Left lung (tissue), 10 donors: ENCODE data around the gene DENND6A. TPM values are rescaled to one million over a fixed set of nuclear protein-coding genes. Genes with fewer than 3 reads are reported as not detected.

Experiments used
- ATAC-seq: fragments of 200-7000 bp; cut with Tn5 transposase; one replicate; pipeline ENCODE4 v1.9.1; 2020; ENCODE audit warnings: moderate library complexity
- DNase-seq, 4 donors: peaks; one replicate each; pipeline ENCODE4 v3.0.0-alpha.2; 2013 to 2020
- H3K27ac ChIP-seq, 2 donors: fragments of 200-600 bp; sonication (generic) in 1 of 2; one replicate each; pipeline versions ENCODE4 v1.5.0 to v1.8.0; 2020 to 2021
- H3K27me3 ChIP-seq, 2 donors: fragments of 200-600 bp; sonication (generic) in 1 of 2; one replicate each; pipeline versions ENCODE4 v1.5.0 to v1.8.0; 2020 to 2021
- H3K36me3 ChIP-seq, 2 donors: fragments of 200-600 bp; sonication (generic) in 1 of 2; one replicate each; pipeline versions ENCODE4 v1.5.0 to v1.8.0; 2020 to 2021
- H3K4me1 ChIP-seq, 2 donors: fragments of 200-600 bp; one replicate each; pipeline ENCODE4 v1.8.0; 2021
- H3K4me3 ChIP-seq, 2 donors: fragments of 200-600 bp; sonication (generic) in 1 of 2; one replicate each; pipeline versions ENCODE4 v1.5.0 to v1.8.0; 2020 to 2021; ENCODE audit warnings: mild to moderate bottlenecking in 1 of 2
- H3K9me3 ChIP-seq, 2 donors: fragments of 200-600 bp; sonication (generic) in 1 of 2; one replicate each; pipeline versions ENCODE4 v1.5.0 to v1.8.0; 2020 to 2021
- CTCF ChIP-seq, 2 donors: fragments of 200-600 bp; sonication (generic) in 1 of 2; IDR thresholded peaks; one replicate each; pipeline versions ENCODE4 v1.5.0 to v1.8.0; 2021; ENCODE audit warnings: antibody characterized with exemption in 2 of 2
- intact Hi-C, 2 donors: fragments of 100-400 bp; cut with DNase I; formaldehyde crosslinking; loops; one replicate each; pipeline versions ENCODE4 v1.11.2 to v1.14.2; 2022
- polyA plus RNA-seq, 6 donors: library from polyadenylated mRNA; unstranded; fragments of 120-200 nt; gene quantifications; one replicate each; pipeline ENCODE4 v1.2.1, GENCODE V29; 2013; ENCODE audit not compliant: insufficient read length in 6 of 6
- total RNA-seq, 2 donors: library from RNA; stranded (reverse); fragmentation: NEBNext Ultra II Directional; extraction: Animal tissue kit (Norgen Biotek cat#: 25700); gene quantifications; one replicate each; pipeline ENCODE4 v1.2.1, GENCODE V29; 2021
- donor health status: DM: no; HTN: yes; CAD: no.
- donor health status: DM: no; HTN: no; CAD: no.

Gene DENND6A
- total and polyA plus RNA-seq, 8 donors = 21.8 to 38.7 (median 31.6) TPM

- H3K4me1 ChIP-seq = peaks cover 10 to 42% of the 10 kb centered on the region in 2 donors
- ATAC-seq (no peak), DNase-seq (no peak)
- H3K27me3 ChIP-seq = no peaks in the 10 kb centered on the region
- peaks cover 0 to 40% of the 10 kb centered on the region in 2 donors for H3K36me3 ChIP-seq
- no peak for TF ChIP-seq CTCF (IDR thresholded peaks at IDR 0.05)
- H3K27ac ChIP-seq = no peak overlapping the region
- no peak overlapping the region for H3K4me3 ChIP-seq
- intact Hi-C loops = no loop called here
- no peaks in the 10 kb centered on the region for H3K9me3 ChIP-seq
Measured at GRCh38 chr3:57586778-57587177, 106.1 kb downstream of the DENND6A start.

GRCh38 chr3:57583544-57583943, 109.3 kb downstream of the DENND6A start:
- no peak overlapping the region for H3K4me3 ChIP-seq
- no peak overlapping the region for H3K27ac ChIP-seq
- DNase-seq = no peak
- no peak for TF ChIP-seq CTCF (IDR thresholded peaks at IDR 0.05)
- peaks cover 10 to 51% of the 10 kb centered on the region in 2 donors for H3K4me1 ChIP-seq
- peaks cover 0 to 66% of the 10 kb centered on the region in 2 donors for H3K36me3 ChIP-seq
- ATAC-seq = no peak
- intact Hi-C loops = no loop called here
- no peaks in the 10 kb centered on the region for H3K9me3 ChIP-seq
- no peaks in the 10 kb centered on the region for H3K27me3 ChIP-seq

GRCh38 chr3:57582474-57583168, 110.3 kb downstream of the DENND6A start:
- intact Hi-C loops = no loop called here
- peaks cover 3 to 75% of the 10 kb centered on the region in 2 donors for H3K36me3 ChIP-seq
- DNase-seq = no peak
- peaks cover 10 to 42% of the 10 kb centered on the region in 2 donors for H3K4me1 ChIP-seq
- H3K27me3 ChIP-seq = no peaks in the 10 kb centered on the region
- TF ChIP-seq CTCF (IDR thresholded peaks at IDR 0.05) = no peak
- no peaks in the 10 kb centered on the region for H3K9me3 ChIP-seq
- H3K27ac ChIP-seq = no peak overlapping the region
- no peak overlapping the region for H3K4me3 ChIP-seq
- ATAC-seq = peak; percentile 42

GRCh38 chr3:57577801-57578200, 115.1 kb downstream of the DENND6A start:
- Histone ChIP-seq H3K27ac (no peak overlapping the region), H3K4me3 (no peak overlapping the region), H3K36me3 (peaks cover 3 to 98% of the 10 kb centered on the region in 2 donors), H3K9me3 (no peaks in the 10 kb centered on the region), H3K27me3 (no peaks in the 10 kb centered on the region), H3K4me1 (peaks cover 2 to 25% of the 10 kb centered on the region in 2 donors)
- ATAC-seq (no peak), DNase-seq (no peak)
- TF ChIP-seq CTCF (IDR thresholded peaks at IDR 0.05) = no peak
- intact Hi-C loops = no loop called here

GRCh38 chr3:57575966-57576626, 116.8 kb downstream of the DENND6A start:
- Histone ChIP-seq H3K9me3 (no peaks in the 10 kb centered on the region), H3K4me1 (peaks cover 0 to 15% of the 10 kb centered on the region in 2 donors), H3K4me3 (no peak overlapping the region), H3K36me3 (peaks cover 3 to 98% of the 10 kb centered on the region in 2 donors), H3K27ac (no peak overlapping the region), H3K27me3 (no peaks in the 10 kb centered on the region)
- no peak for ATAC-seq
- intact Hi-C loops = no loop called here
- DNase-seq = no peak
- TF ChIP-seq CTCF (IDR thresholded peaks at IDR 0.05) = no peak
